Endothelial cell of umbilical vein (primary cell): ENCODE data around the gene LITAF. TPM values are rescaled to one million over a fixed set of nuclear protein-coding genes. Genes with fewer than 3 reads are reported as not detected.

Experiments
- BruUV-seq: library from RNA; stranded (reverse); fragments of 400-500 nt; replicated peaks from 2 replicates; lab custom pipeline; 2021; lab: Mats Ljungman, UMichigan
- CTCF ChIA-PET: fragments of 300-600, 350-600 bp; sonication (Branson Sonifier 250); formaldehyde crosslinking; loops from one replicate; lab custom pipeline; 2021; ENCODE audit warnings: antibody characterized with exemption, inconsistent platforms; lab: Charles Lee
- POLR2A ChIA-PET: fragments of 300-600, 350-600 bp; sonication (Branson Sonifier 250); formaldehyde crosslinking; loops from one replicate; lab custom pipeline; 2021; ENCODE audit warnings: antibody characterized with exemption, inconsistent platforms; lab: Charles Lee
- DNase-seq: peaks from one replicate; pipeline ENCODE4 v3.0.0-alpha.2; 2011; ENCODE audit warnings: low read depth, low spot score
- FAIRE-seq: peaks from 2 replicates; lab custom pipeline; 2011; peaks lifted over from hg19 to GRCh38; lab: Jason Lieb, UNC
- H2AFZ ChIP-seq: 2 replicates; pipeline ENCODE4 v1.6.0; 2012; ENCODE audit warnings: low read depth, low read length, control low read depth, inconsistent platforms
- H3K27ac ChIP-seq: 2 replicates; pipeline ENCODE4 v1.5.1; 2011; ENCODE audit warnings: low read depth, mild to moderate bottlenecking, control low read depth, low read length, moderate library complexity; ENCODE audit not compliant: insufficient read depth
- H3K27me3 ChIP-seq, 2 experiments: 2 replicates each; pipeline versions ENCODE4 v1.6.0 to v1.6.1; 2011; ENCODE audit warnings: low read length in 2 of 2, mixed read lengths in 1 of 2; ENCODE audit not compliant: control insufficient read depth in 2 of 2, insufficient read depth in 2 of 2
- H3K36me3 ChIP-seq, 2 experiments: 2 replicates in 1 of 2; 3 replicates in 1 of 2; pipeline ENCODE4 v1.5.1; 2011; ENCODE audit warnings: low read length in 2 of 2, mild to moderate bottlenecking in 1 of 2, moderate library complexity in 1 of 2; ENCODE audit not compliant: control insufficient read depth in 2 of 2, insufficient read depth in 2 of 2; ENCODE audit errors: extremely low read depth in 1 of 2
- H3K4me1 ChIP-seq: 3 replicates; pipeline ENCODE4 v1.5.1; 2011; ENCODE audit warnings: mild to moderate bottlenecking, low read length; ENCODE audit not compliant: control insufficient read depth, insufficient read depth; ENCODE audit errors: extremely low read depth
- H3K4me2 ChIP-seq: 2 replicates; pipeline ENCODE4 v1.6.1; 2011; ENCODE audit warnings: low read length, control low read depth, mixed read lengths; ENCODE audit not compliant: insufficient read depth
- H3K4me3 ChIP-seq, 3 experiments: fragments of 200-600 bp in 1 of 3; sonication (generic), shearing (Covaris generic) in 1 of 3; replicated peaks in 1 of 3; 2 replicates each; pipeline ENCODE4 v1.5.1; 2011 to 2016; ENCODE audit warnings: control low read depth in 3 of 3, low read length in 3 of 3, mild to moderate bottlenecking in 2 of 3, inconsistent platforms in 1 of 3, low read depth in 1 of 3, moderate library complexity in 1 of 3; ENCODE audit not compliant: insufficient read depth in 1 of 3
- H3K79me2 ChIP-seq: 2 replicates; pipeline ENCODE4 v1.6.0; 2012; ENCODE audit warnings: low read length, inconsistent platforms; ENCODE audit not compliant: control insufficient read depth, insufficient read depth
- H3K9ac ChIP-seq: replicated peaks from 2 replicates; pipeline ENCODE3; 2011; ENCODE audit warnings: low read length, control low read depth; ENCODE audit not compliant: insufficient read depth; ENCODE audit errors: extremely low read depth
- H3K9me1 ChIP-seq: replicated peaks from 3 replicates; pipeline ENCODE4 v1.6.0; 2011; ENCODE audit warnings: mild to moderate bottlenecking, low read length; ENCODE audit not compliant: control insufficient read depth, insufficient read depth; ENCODE audit errors: extremely low read depth
- H3K9me3 ChIP-seq: replicated peaks from 2 replicates; pipeline ENCODE4 v1.5.1; 2012; ENCODE audit warnings: low read length, inconsistent platforms; ENCODE audit not compliant: control insufficient read depth, insufficient read depth
- H4K20me1 ChIP-seq: replicated peaks from 2 replicates; pipeline ENCODE3; 2011; ENCODE audit warnings: mild to moderate bottlenecking, low read length; ENCODE audit not compliant: control insufficient read depth, insufficient read depth; ENCODE audit errors: extremely low read depth
- EZH2 ChIP-seq: IDR thresholded peaks from 2 replicates; pipeline ENCODE4 v1.6.1; 2012; ENCODE audit warnings: borderline replicate concordance, low read depth, mild to moderate bottlenecking, moderate library complexity, low read length, inconsistent platforms; ENCODE audit not compliant: severe bottlenecking
- FOS ChIP-seq: IDR thresholded peaks from 2 replicates; pipeline ENCODE4 v1.6.1; 2011; ENCODE audit warnings: mild to moderate bottlenecking, low read length, moderate library complexity, borderline replicate concordance; ENCODE audit not compliant: insufficient read depth
- GATA2 ChIP-seq: IDR thresholded peaks from 2 replicates; pipeline ENCODE4 v1.7.0; 2011; ENCODE audit warnings: low read depth, mild to moderate bottlenecking, moderate library complexity, mixed read lengths, low read length; ENCODE audit not compliant: insufficient read length, insufficient read depth
- JUN ChIP-seq: IDR thresholded peaks from 2 replicates; pipeline ENCODE4 v1.6.1; 2011; ENCODE audit warnings: borderline replicate concordance, low read depth; ENCODE audit not compliant: insufficient read length, insufficient read depth
- MYC ChIP-seq: IDR thresholded peaks from one replicate; pipeline ENCODE4 v1.6.1; 2011; ENCODE audit warnings: mild to moderate bottlenecking, low read depth, low read length
- POLR2A ChIP-seq: IDR thresholded peaks from 2 replicates; pipeline ENCODE4 v1.6.1; 2012; ENCODE audit warnings: low read depth, mild to moderate bottlenecking, control low read depth, low read length
- POLR2AphosphoS5 ChIP-seq: IDR thresholded peaks from 2 replicates; pipeline ENCODE4 v1.6.1; 2012; ENCODE audit warnings: low read depth, mild to moderate bottlenecking, control low read depth, low read length, moderate library complexity; ENCODE audit not compliant: insufficient read depth
- dilution Hi-C: fragments of 300-500 bp; cut with MboI; formaldehyde crosslinking; loops from one replicate; pipeline ENCODE4 v1.15.0; 2019; ENCODE audit warnings: low sequenced_read_pairs; ENCODE audit not compliant: extremely low pct_ligation_motif_present
- intact Hi-C: fragments of 100-400 bp; cut with micrococcal nuclease; formaldehyde crosslinking; loops from one replicate; pipeline ENCODE4 v1.10.0; 2022
- polyA plus RNA-seq, 4 experiments: library from polyadenylated mRNA; depleted of rRNA in 3 of 4; stranded (reverse) in 3 of 4; unstranded in 1 of 4; fragments of >200 nt; gene quantifications; 2 replicates each; pipeline versions ENCODE4 v1.2.1 to v1.2.3, GENCODE V29; 2011 to 2012; ENCODE audit warnings: missing spikeins in 1 of 4
- total RNA-seq: library from RNA; stranded (reverse); gene quantifications from 2 replicates; pipeline ENCODE4 v1.2.3, GENCODE V29; 2021
- TF ChIP-seq, protein P1 (sequence below): IDR thresholded peaks from 2 replicates; pipeline ENCODE4 v1.6.1; 2011; ENCODE audit not compliant: insufficient read depth, insufficient read length
- TF ChIP-seq, protein P2 (sequence below), 2 donors: IDR thresholded peaks; 1 replicate in 1 of 2; 2 replicates in 1 of 2; pipeline ENCODE4 v1.5.1; 2011; ENCODE audit warnings: low read length in 2 of 2, mild to moderate bottlenecking in 2 of 2, moderate library complexity in 2 of 2, control low read depth in 1 of 2, inconsistent platforms in 1 of 2, low read depth in 1 of 2; ENCODE audit not compliant: insufficient read depth in 1 of 2; ENCODE audit errors: extremely low read depth in 1 of 2

LITAF gene
- total and polyA plus RNA-seq, 2 donors (not counting 3 experiments of a cell fraction or from before 2014, with no cell fraction given) = 15.2 to 27.2 TPM

DNA sequence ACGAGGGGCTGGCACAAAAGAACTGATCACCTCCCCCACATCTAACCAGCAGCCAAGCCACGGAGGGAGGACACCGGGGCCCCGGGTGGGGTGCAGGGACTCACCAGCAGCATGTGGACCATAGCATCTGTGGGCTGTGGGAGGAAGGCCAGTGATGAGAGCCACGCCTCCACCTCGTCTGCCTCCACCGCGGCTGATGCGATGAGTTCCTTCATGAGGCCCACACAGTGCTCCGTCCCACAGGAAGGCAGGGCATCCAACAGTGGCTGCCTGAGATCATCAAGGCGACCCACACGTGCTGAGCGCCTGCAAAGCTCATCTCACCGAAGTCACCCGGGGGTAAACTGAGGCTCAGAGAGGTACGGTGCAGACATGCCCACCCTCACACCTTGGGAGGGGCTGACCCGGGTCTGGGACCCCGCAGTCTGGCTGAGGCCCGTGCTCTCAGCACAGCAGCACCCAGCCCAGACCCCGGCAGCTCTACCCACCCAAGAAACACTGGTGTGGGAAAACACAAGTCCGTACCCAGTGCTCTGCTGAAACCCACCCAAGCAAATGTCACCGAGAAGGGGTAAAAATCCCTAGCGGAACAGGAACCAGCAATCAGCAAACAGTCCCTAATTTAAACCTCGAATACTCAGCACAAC is 85.9 kb downstream of the LITAF start:
- FAIRE-seq = no peak
- H3K79me2 ChIP-seq = no peaks in the 10 kb centered on the region
- dilution Hi-C loops = no loop called here
- H3K9me3 ChIP-seq = no peaks in the 10 kb centered on the region
- POLR2A ChIA-PET = no interaction called here
- H2AFZ ChIP-seq = no peak overlapping the region
- no peak for TF ChIP-seq MYC
- TF ChIP-seq POLR2A = no peak
- TF ChIP-seq, protein P1, sequence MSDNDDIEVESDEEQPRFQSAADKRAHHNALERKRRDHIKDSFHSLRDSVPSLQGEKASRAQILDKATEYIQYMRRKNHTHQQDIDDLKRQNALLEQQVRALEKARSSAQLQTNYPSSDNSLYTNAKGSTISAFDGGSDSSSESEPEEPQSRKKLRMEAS = no peak
- TF ChIP-seq EZH2 = no peak
- TF ChIP-seq POLR2AphosphoS5 = no peak
- TF ChIP-seq FOS = no peak
- TF ChIP-seq, protein P2, sequence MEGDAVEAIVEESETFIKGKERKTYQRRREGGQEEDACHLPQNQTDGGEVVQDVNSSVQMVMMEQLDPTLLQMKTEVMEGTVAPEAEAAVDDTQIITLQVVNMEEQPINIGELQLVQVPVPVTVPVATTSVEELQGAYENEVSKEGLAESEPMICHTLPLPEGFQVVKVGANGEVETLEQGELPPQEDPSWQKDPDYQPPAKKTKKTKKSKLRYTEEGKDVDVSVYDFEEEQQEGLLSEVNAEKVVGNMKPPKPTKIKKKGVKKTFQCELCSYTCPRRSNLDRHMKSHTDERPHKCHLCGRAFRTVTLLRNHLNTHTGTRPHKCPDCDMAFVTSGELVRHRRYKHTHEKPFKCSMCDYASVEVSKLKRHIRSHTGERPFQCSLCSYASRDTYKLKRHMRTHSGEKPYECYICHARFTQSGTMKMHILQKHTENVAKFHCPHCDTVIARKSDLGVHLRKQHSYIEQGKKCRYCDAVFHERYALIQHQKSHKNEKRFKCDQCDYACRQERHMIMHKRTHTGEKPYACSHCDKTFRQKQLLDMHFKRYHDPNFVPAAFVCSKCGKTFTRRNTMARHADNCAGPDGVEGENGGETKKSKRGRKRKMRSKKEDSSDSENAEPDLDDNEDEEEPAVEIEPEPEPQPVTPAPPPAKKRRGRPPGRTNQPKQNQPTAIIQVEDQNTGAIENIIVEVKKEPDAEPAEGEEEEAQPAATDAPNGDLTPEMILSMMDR (IDR thresholded peaks at IDR 0.05; ENCODE audit: extremely low read depth in 1 of 2, insufficient read depth in 1 of 2, low read depth in 1 of 2, low read length in 2 of 2) = no peak
- no peak for TF ChIP-seq JUN
- TF ChIP-seq GATA2 = no peak
- H3K9ac ChIP-seq = no peak overlapping the region
- no peaks in the 10 kb centered on the region for H4K20me1 ChIP-seq
- peaks cover 20% of the 10 kb centered on the region for H3K4me1 ChIP-seq
- no peaks in the 10 kb centered on the region for H3K36me3 ChIP-seq
- no peaks in the 10 kb centered on the region for H3K27me3 ChIP-seq
- BruUV-seq = no TSS peak
- CTCF ChIA-PET = interaction anchor here (1.2 to 1.4 kb wide), 2 partner anchors 31 to 93 kb away, joined by 3 to 5 read pairs; no protein-coding TSS in a partner anchor
- no peaks in the 10 kb centered on the region for H3K9me1 ChIP-seq
- no peak overlapping the region for H3K4me3 ChIP-seq
- H3K27ac ChIP-seq = no peak overlapping the region
- DNase-seq = no peak
- intact Hi-C loops = no loop called here
- no peak overlapping the region for H3K4me2 ChIP-seq
